IgD-negative memory B cell (primary cell): Measurements from ENCODE around the gene KLF15. TPM values are rescaled to one million over a fixed set of nuclear protein-coding genes. Genes with fewer than 3 reads are reported as not detected.

Experiments used
- H3K27ac Mint-ChIP-seq, 3 donors: one replicate each; pipeline ENCODE4 v1.8.0; 2020 to 2022; ENCODE audit warnings: mild to moderate bottlenecking in 3 of 3, mixed read lengths in 3 of 3, moderate library complexity in 1 of 3
- H3K27me3 Mint-ChIP-seq: one replicate; pipeline ENCODE4 v1.8.0; 2021; ENCODE audit warnings: mixed read lengths
- H3K36me3 Mint-ChIP-seq: one replicate; pipeline ENCODE4 v1.8.0; 2020; ENCODE audit warnings: mild to moderate bottlenecking, mixed read lengths
- H3K4me1 Mint-ChIP-seq, 3 donors: one replicate each; pipeline ENCODE4 v1.8.0; 2020 to 2022; ENCODE audit warnings: mixed read lengths in 3 of 3, mild to moderate bottlenecking in 1 of 3
- H3K4me3 Mint-ChIP-seq, 4 donors: one replicate each; pipeline ENCODE4 v1.8.0; 2020 to 2022; ENCODE audit warnings: mild to moderate bottlenecking in 4 of 4, mixed read lengths in 4 of 4, moderate library complexity in 3 of 4
- H3K9me3 Mint-ChIP-seq, 3 donors: one replicate each; pipeline ENCODE4 v1.8.0; 2020 to 2021; ENCODE audit warnings: mixed read lengths in 3 of 3, mild to moderate bottlenecking in 1 of 3
- polyA plus RNA-seq: library from polyadenylated mRNA; unstranded; fragments of 300-500 nt; fragmentation: Illumina TruSeq; gene quantifications from one replicate; pipeline ENCODE4 v1.2.3, GENCODE V29; 2021

The KLF15 gene
- polyA plus RNA-seq, 1 donor from 2014 or later, result not detected

GRCh38 chr3:126306888-126307482, 50.2 kb downstream of the KLF15 start:
- no peaks in the 10 kb centered on the region for H3K4me1 Mint-ChIP-seq
- peak overlapping the region in 2 of 4 donors; percentile 8 to 40 for H3K4me3 Mint-ChIP-seq
- H3K27me3 Mint-ChIP-seq, result no peaks in the 10 kb centered on the region
- no peak overlapping the region for H3K27ac Mint-ChIP-seq
- no peaks in the 10 kb centered on the region for H3K36me3 Mint-ChIP-seq
- peaks cover 3 to 17% (median 4%) of the 10 kb centered on the region in 3 donors for H3K9me3 Mint-ChIP-seq

GRCh38 chr3:126306397-126306796, 50.8 kb downstream of the KLF15 start:
- peaks cover 3 to 17% (median 4%) of the 10 kb centered on the region in 3 donors for H3K9me3 Mint-ChIP-seq
- H3K4me3 Mint-ChIP-seq, result peak overlapping the region in 2 of 4 donors; percentile 8 to 45
- H3K4me1 Mint-ChIP-seq, result no peaks in the 10 kb centered on the region
- H3K27me3 Mint-ChIP-seq, result no peaks in the 10 kb centered on the region
- no peaks in the 10 kb centered on the region for H3K36me3 Mint-ChIP-seq
- no peak overlapping the region for H3K27ac Mint-ChIP-seq

- Mint-ChIP-seq H3K27ac (no peak overlapping the region), H3K4me3 (no peak overlapping the region), H3K4me1 (no peaks in the 10 kb centered on the region), H3K36me3 (no peaks in the 10 kb centered on the region), H3K9me3 (peaks cover 3 to 17% (median 5%) of the 10 kb centered on the region in 3 donors), H3K27me3 (peaks cover 7% of the 10 kb centered on the region)
Measured at GRCh38 chr3:126305427-126305826, 51.8 kb downstream of the KLF15 start.

GRCh38 chr3:126304704-126305103, 52.5 kb downstream of the KLF15 start:
- no peak overlapping the region for H3K4me3 Mint-ChIP-seq
- H3K36me3 Mint-ChIP-seq, result no peaks in the 10 kb centered on the region
- peaks cover 3 to 17% (median 5%) of the 10 kb centered on the region in 3 donors for H3K9me3 Mint-ChIP-seq
- H3K4me1 Mint-ChIP-seq, result no peaks in the 10 kb centered on the region
- H3K27me3 Mint-ChIP-seq, result peaks cover 8% of the 10 kb centered on the region
- no peak overlapping the region for H3K27ac Mint-ChIP-seq

GRCh38 chr3:126304291-126304690, 52.9 kb downstream of the KLF15 start:
- Mint-ChIP-seq H3K9me3 (peaks cover 3 to 17% (median 5%) of the 10 kb centered on the region in 3 donors), H3K27me3 (peaks cover 8% of the 10 kb centered on the region), H3K4me3 (no peak overlapping the region), H3K36me3 (no peaks in the 10 kb centered on the region), H3K27ac (no peak overlapping the region), H3K4me1 (no peaks in the 10 kb centered on the region)

GRCh38 chr3:126303272-126303671, 53.9 kb downstream of the KLF15 start:
- Mint-ChIP-seq H3K36me3 (no peaks in the 10 kb centered on the region), H3K27ac (no peak overlapping the region), H3K9me3 (peaks cover 3 to 17% (median 5%) of the 10 kb centered on the region in 3 donors), H3K4me3 (no peak overlapping the region), H3K4me1 (no peaks in the 10 kb centered on the region), H3K27me3 (peaks cover 8% of the 10 kb centered on the region)

- Mint-ChIP-seq H3K4me3 (no peak overlapping the region), H3K27ac (no peak overlapping the region), H3K27me3 (peaks cover 8% of the 10 kb centered on the region), H3K36me3 (no peaks in the 10 kb centered on the region), H3K9me3 (peaks cover 3 to 17% (median 5%) of the 10 kb centered on the region in 3 donors), H3K4me1 (no peaks in the 10 kb centered on the region)
Measured at GRCh38 chr3:126300761-126301481, 56.3 kb downstream of the KLF15 start.

- Mint-ChIP-seq H3K9me3 (peaks cover 3 to 17% (median 5%) of the 10 kb centered on the region in 3 donors), H3K27me3 (peaks cover 8% of the 10 kb centered on the region), H3K4me3 (no peak overlapping the region), H3K4me1 (no peaks in the 10 kb centered on the region), H3K27ac (no peak overlapping the region), H3K36me3 (no peaks in the 10 kb centered on the region)
Measured at GRCh38 chr3:126300001-126300760, 57.0 kb downstream of the KLF15 start.

GRCh38 chr3:126295407-126295939, 61.7 kb downstream of the KLF15 start:
- Mint-ChIP-seq H3K27me3 (peaks cover 7% of the 10 kb centered on the region), H3K4me1 (peaks cover 0 to 1% (median 0%) of the 10 kb centered on the region in 3 donors), H3K27ac (no peak overlapping the region)

GRCh38 chr3:126294211-126294808, 62.9 kb downstream of the KLF15 start:
- peaks cover 12% of the 10 kb centered on the region for H3K27me3 Mint-ChIP-seq
- no peak overlapping the region for H3K27ac Mint-ChIP-seq
- H3K4me1 Mint-ChIP-seq, result peaks cover 0 to 1% (median 0%) of the 10 kb centered on the region in 3 donors
- H3K9me3 Mint-ChIP-seq, result no peaks in the 10 kb centered on the region
- H3K4me3 Mint-ChIP-seq, result no peak overlapping the region
- H3K36me3 Mint-ChIP-seq, result peaks cover 3% of the 10 kb centered on the region

More at GRCh38 chr3:126295407-126295939, 61.7 kb downstream of the KLF15 start:
- no peaks in the 10 kb centered on the region for H3K9me3 Mint-ChIP-seq
- H3K36me3 Mint-ChIP-seq, result peaks cover 3% of the 10 kb centered on the region
- H3K4me3 Mint-ChIP-seq, result no peak overlapping the region

- Mint-ChIP-seq H3K27ac (no peak overlapping the region), H3K4me3 (no peak overlapping the region), H3K36me3 (peaks cover 3% of the 10 kb centered on the region), H3K27me3 (peaks cover 16% of the 10 kb centered on the region), H3K4me1 (peaks cover 0 to 1% (median 0%) of the 10 kb centered on the region in 3 donors), H3K9me3 (no peaks in the 10 kb centered on the region)
Measured at GRCh38 chr3:126293370-126294082, 63.7 kb downstream of the KLF15 start.
